Fibroblast of lung (primary cell): Measurements from ENCODE around the gene LECT2. TPM values are rescaled to one million over a fixed set of nuclear protein-coding genes. Genes with fewer than 3 reads are reported as not detected.

Experiments used
- DNase-seq, 2 donors: peaks; one replicate each; pipeline versions ENCODE4 v3.0.0 to v3.0.0-alpha.2; 2010; ENCODE audit warnings: low read depth in 2 of 2
- H2AFZ ChIP-seq: 2 replicates; pipeline ENCODE4 v1.5.1; 2012; ENCODE audit warnings: low read length, control low read depth, inconsistent platforms
- H3K27ac ChIP-seq: 2 replicates; pipeline ENCODE4 v1.5.1; 2011; ENCODE audit warnings: low read length, control low read depth; ENCODE audit not compliant: insufficient read depth
- H3K27me3 ChIP-seq: 2 replicates; pipeline ENCODE4 v1.5.1; 2011; ENCODE audit warnings: mild to moderate bottlenecking, low read length; ENCODE audit not compliant: control insufficient read depth, insufficient read depth
- H3K36me3 ChIP-seq: 2 replicates; pipeline ENCODE4 v1.5.1; 2011; ENCODE audit warnings: low read length; ENCODE audit not compliant: control insufficient read depth, insufficient read depth
- H3K4me1 ChIP-seq: 2 replicates; pipeline ENCODE4 v1.5.1; 2011; ENCODE audit warnings: low read length; ENCODE audit not compliant: control insufficient read depth, insufficient read depth; ENCODE audit errors: extremely low read depth
- H3K4me2 ChIP-seq: 2 replicates; pipeline ENCODE4 v1.5.1; 2011; ENCODE audit warnings: low read length, control low read depth; ENCODE audit not compliant: insufficient read depth; ENCODE audit errors: extremely low read depth
- H3K4me3 ChIP-seq, 4 experiments: fragments of 200-600 bp in 1 of 4; sonication (generic) in 1 of 4; replicated peaks in 1 of 4; 2 replicates each; pipeline ENCODE4 v1.5.1; 2011 to 2016; ENCODE audit warnings: low read length in 4 of 4, low read depth in 3 of 4, mild to moderate bottlenecking in 3 of 4, control low read depth in 2 of 4, inconsistent platforms in 1 of 4, mixed read lengths in 1 of 4; ENCODE audit not compliant: insufficient read depth in 1 of 4; ENCODE audit errors: control extremely low read depth in 1 of 4
- H3K79me2 ChIP-seq: 2 replicates; pipeline ENCODE4 v1.5.1; 2012; ENCODE audit warnings: mild to moderate bottlenecking, low read length, inconsistent platforms; ENCODE audit not compliant: control insufficient read depth, insufficient read depth
- H3K9ac ChIP-seq: 2 replicates; pipeline ENCODE4 v1.5.1; 2011; ENCODE audit warnings: mild to moderate bottlenecking, low read length, control low read depth; ENCODE audit not compliant: insufficient read depth
- H3K9me3 ChIP-seq: 2 replicates; pipeline ENCODE4 v1.5.1; 2012; ENCODE audit warnings: low read depth, low read length; ENCODE audit not compliant: control insufficient read depth, insufficient read depth
- H4K20me1 ChIP-seq: 2 replicates; pipeline ENCODE4 v1.5.1; 2011; ENCODE audit warnings: low read length; ENCODE audit not compliant: control insufficient read depth, insufficient read depth; ENCODE audit errors: extremely low read depth
- EZH2 ChIP-seq: IDR thresholded peaks from 2 replicates; pipeline ENCODE4 v1.5.1; 2012; ENCODE audit warnings: low read length, control low read depth, mild to moderate bottlenecking; ENCODE audit errors: missing control alignments
- polyA plus RNA-seq, 2 donors: library from polyadenylated mRNA; depleted of rRNA in 1 of 2; stranded (reverse) in 1 of 2; unstranded in 1 of 2; fragments of >200 nt; gene quantifications; 2 replicates each; pipeline ENCODE4 v1.2.1, GENCODE V29; 2011 to 2012; ENCODE audit warnings: missing spikeins in 1 of 2
- total RNA-seq: library from RNA; depleted of rRNA; stranded (reverse); fragments of >200 nt; gene quantifications from 2 replicates; pipeline ENCODE4 v1.2.1, GENCODE V29; 2014
- TF ChIP-seq, protein P1 (sequence below), 2 donors: IDR thresholded peaks in 1 of 2; conservative IDR thresholded peaks in 1 of 2; 1 replicate in 1 of 2; 2 replicates in 1 of 2; pipeline ENCODE4 v1.5.1; 2011 to 2012; ENCODE audit warnings: low read length in 2 of 2, control low read depth in 1 of 2, inconsistent platforms in 1 of 2, low read depth in 1 of 2, mild to moderate bottlenecking in 1 of 2

LECT2 gene
- total and polyA plus RNA-seq, 2 donors (not counting 1 experiment from before 2014, with no cell fraction given), result not detected

DNA sequence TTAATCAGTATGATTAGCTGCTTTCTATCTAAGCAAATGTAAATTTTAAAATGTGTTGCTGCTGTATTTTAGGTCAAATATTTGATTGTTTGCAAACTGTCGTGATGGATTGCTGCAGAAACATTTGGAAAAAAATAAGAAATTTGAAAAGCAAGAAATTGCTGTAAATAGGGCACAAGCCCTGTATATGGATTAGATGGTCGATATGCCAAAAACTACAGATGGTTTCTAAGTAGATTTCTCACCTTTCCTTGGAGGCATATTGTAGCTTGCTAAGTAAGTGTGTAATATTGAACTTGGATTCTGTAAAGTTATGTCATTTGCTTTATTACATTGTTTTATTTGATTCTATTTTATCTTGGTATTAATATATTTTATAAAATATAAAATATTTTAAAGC, 13.1 kb downstream of the LECT2 start:
- no peaks in the 10 kb centered on the region for H3K27me3 ChIP-seq
- H2AFZ ChIP-seq, result no peak overlapping the region
- H3K4me2 ChIP-seq, result no peak overlapping the region
- DNase-seq, result no peak
- H4K20me1 ChIP-seq, result no peaks in the 10 kb centered on the region
- TF ChIP-seq EZH2, result no peak
- TF ChIP-seq, protein P1, sequence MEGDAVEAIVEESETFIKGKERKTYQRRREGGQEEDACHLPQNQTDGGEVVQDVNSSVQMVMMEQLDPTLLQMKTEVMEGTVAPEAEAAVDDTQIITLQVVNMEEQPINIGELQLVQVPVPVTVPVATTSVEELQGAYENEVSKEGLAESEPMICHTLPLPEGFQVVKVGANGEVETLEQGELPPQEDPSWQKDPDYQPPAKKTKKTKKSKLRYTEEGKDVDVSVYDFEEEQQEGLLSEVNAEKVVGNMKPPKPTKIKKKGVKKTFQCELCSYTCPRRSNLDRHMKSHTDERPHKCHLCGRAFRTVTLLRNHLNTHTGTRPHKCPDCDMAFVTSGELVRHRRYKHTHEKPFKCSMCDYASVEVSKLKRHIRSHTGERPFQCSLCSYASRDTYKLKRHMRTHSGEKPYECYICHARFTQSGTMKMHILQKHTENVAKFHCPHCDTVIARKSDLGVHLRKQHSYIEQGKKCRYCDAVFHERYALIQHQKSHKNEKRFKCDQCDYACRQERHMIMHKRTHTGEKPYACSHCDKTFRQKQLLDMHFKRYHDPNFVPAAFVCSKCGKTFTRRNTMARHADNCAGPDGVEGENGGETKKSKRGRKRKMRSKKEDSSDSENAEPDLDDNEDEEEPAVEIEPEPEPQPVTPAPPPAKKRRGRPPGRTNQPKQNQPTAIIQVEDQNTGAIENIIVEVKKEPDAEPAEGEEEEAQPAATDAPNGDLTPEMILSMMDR (conservative IDR thresholded peaks at IDR 0.05 in 1 of 2, IDR thresholded peaks at IDR 0.05 in 1 of 2; ENCODE audit: low read depth in 1 of 2, low read length in 2 of 2), result no peak
- no peak overlapping the region for H3K4me3 ChIP-seq
- no peaks in the 10 kb centered on the region for H3K9me3 ChIP-seq
- no peak overlapping the region for H3K9ac ChIP-seq
- no peaks in the 10 kb centered on the region for H3K4me1 ChIP-seq
- no peak overlapping the region for H3K27ac ChIP-seq
- no peaks in the 10 kb centered on the region for H3K79me2 ChIP-seq
- no peaks in the 10 kb centered on the region for H3K36me3 ChIP-seq

- Histone ChIP-seq H3K4me1 (no peaks in the 10 kb centered on the region), H3K27ac (no peak overlapping the region), H2AFZ (no peak overlapping the region), H3K9ac (no peak overlapping the region), H3K79me2 (no peaks in the 10 kb centered on the region), H4K20me1 (no peaks in the 10 kb centered on the region), H3K9me3 (no peaks in the 10 kb centered on the region), H3K4me2 (no peak overlapping the region), H3K27me3 (peaks cover 3% of the 10 kb centered on the region), H3K4me3 (no peak overlapping the region), H3K36me3 (no peaks in the 10 kb centered on the region)
- no peak for DNase-seq
- TF ChIP-seq EZH2, result no peak
- TF ChIP-seq, protein P1 (conservative IDR thresholded peaks at IDR 0.05 in 1 of 2, IDR thresholded peaks at IDR 0.05 in 1 of 2; ENCODE audit: low read depth in 1 of 2, low read length in 2 of 2), result no peak
These were observed 17.4 kb downstream of the LECT2 start for GRCh38 chr5:135937245-135937911.

DNA sequence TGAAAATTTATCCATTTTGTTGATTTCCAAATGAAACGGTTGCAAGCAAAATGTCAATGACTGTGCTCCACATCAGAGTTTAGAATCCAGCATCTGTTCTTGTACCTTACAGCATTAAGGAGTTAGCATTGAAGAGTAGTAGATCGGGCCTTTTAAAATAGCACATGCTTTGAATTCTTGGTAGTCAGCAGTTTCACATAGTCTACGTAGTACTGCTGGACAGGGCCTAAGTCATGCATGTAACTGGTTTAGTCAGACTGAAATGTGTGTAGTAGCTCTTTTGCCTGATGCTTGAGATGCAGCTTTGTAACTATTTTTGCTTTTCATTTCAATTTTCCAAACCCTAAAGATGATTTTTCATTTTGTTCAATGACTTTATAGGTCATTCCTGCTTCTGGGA, 19.8 kb downstream of the LECT2 start:
- no peak overlapping the region for H3K4me2 ChIP-seq
- H3K9ac ChIP-seq, result no peak overlapping the region
- TF ChIP-seq, protein P1 (conservative IDR thresholded peaks at IDR 0.05 in 1 of 2, IDR thresholded peaks at IDR 0.05 in 1 of 2; ENCODE audit: low read depth in 1 of 2, low read length in 2 of 2), result no peak
- no peak for TF ChIP-seq EZH2
- H3K4me1 ChIP-seq, result no peaks in the 10 kb centered on the region
- H3K36me3 ChIP-seq, result no peaks in the 10 kb centered on the region
- H2AFZ ChIP-seq, result no peak overlapping the region
- no peaks in the 10 kb centered on the region for H4K20me1 ChIP-seq
- no peak overlapping the region for H3K4me3 ChIP-seq
- no peak overlapping the region for H3K27ac ChIP-seq
- peak; percentile 27 to 48 for DNase-seq
- H3K9me3 ChIP-seq, result no peaks in the 10 kb centered on the region
- H3K79me2 ChIP-seq, result no peaks in the 10 kb centered on the region
- peaks cover 9% of the 10 kb centered on the region for H3K27me3 ChIP-seq
